ACC112 (cell line): Measurements from ENCODE around the gene NAV2.

ENCODE experiments used
- H2AFZ ChIP-seq: fragments of 200-600 bp; sonication (generic); one replicate; pipeline ENCODE4 v1.6.0; 2017; ENCODE audit warnings: antibody characterized with exemption, low read length; ENCODE audit not compliant: unreplicated experiment
- H3K27ac ChIP-seq: fragments of 200-600 bp; sonication (generic); 2 replicates; pipeline ENCODE4 v1.5.1; 2014; ENCODE audit warnings: low read depth, mild to moderate bottlenecking, antibody characterized with exemption, low read length, moderate library complexity
- H3K27me3 ChIP-seq: fragments of 200-600 bp; sonication (generic); 2 replicates; pipeline ENCODE4 v1.6.1; 2014; ENCODE audit warnings: mild to moderate bottlenecking, antibody characterized with exemption, low read length, moderate library complexity, mixed read lengths; ENCODE audit not compliant: insufficient read depth
- H3K36me3 ChIP-seq: fragments of 200-600 bp; sonication (generic); 2 replicates; pipeline ENCODE4 v1.6.1; 2016; ENCODE audit warnings: mild to moderate bottlenecking, antibody characterized with exemption, low read length, moderate library complexity, mixed read lengths; ENCODE audit not compliant: insufficient read depth
- H3K4me1 ChIP-seq: fragments of 200-600 bp; sonication (generic); one replicate; pipeline ENCODE4 v1.6.1; 2016; ENCODE audit warnings: low read length, mixed read lengths; ENCODE audit not compliant: insufficient read depth, unreplicated experiment, control insufficient read depth
- H3K4me3 ChIP-seq: fragments of 200-600 bp; sonication (generic); 2 replicates; pipeline ENCODE4 v1.5.1; 2014; ENCODE audit warnings: mild to moderate bottlenecking, low read depth, low read length
- H3K79me2 ChIP-seq: fragments of 200-600 bp; sonication (generic); one replicate; pipeline ENCODE4 v1.6.0; 2016; ENCODE audit warnings: low read length; ENCODE audit not compliant: control insufficient read depth, unreplicated experiment, insufficient read depth

Gene NAV2

DNA sequence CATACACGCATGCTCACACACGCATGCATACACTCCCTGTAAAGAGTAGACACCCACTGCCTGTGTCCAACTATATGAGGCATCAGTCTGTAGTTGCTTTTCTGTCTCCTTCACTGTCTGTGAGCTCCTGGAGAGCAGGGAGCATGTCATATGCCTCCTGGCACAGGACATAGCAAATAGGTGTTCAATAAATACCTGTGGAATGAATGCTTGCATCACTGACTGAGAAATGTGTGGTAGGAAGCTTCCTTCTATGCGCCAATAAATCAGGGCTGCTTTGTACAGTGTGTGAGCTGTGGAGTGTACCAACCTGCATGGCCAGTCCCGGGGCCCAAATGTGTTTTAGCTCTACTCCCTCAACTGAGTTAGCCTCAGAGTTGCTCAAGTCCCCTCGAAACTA, 37.2 kb upstream of the NAV2 start:
- H3K79me2 ChIP-seq = peaks cover 12% of the 10 kb centered on the region
- no peaks in the 10 kb centered on the region for H3K36me3 ChIP-seq
- no peak overlapping the region for H3K4me3 ChIP-seq
- H2AFZ ChIP-seq = no peak overlapping the region
- no peak overlapping the region for H3K27ac ChIP-seq
- no peaks in the 10 kb centered on the region for H3K27me3 ChIP-seq
- H3K4me1 ChIP-seq = peaks cover 38% of the 10 kb centered on the region

DNA sequence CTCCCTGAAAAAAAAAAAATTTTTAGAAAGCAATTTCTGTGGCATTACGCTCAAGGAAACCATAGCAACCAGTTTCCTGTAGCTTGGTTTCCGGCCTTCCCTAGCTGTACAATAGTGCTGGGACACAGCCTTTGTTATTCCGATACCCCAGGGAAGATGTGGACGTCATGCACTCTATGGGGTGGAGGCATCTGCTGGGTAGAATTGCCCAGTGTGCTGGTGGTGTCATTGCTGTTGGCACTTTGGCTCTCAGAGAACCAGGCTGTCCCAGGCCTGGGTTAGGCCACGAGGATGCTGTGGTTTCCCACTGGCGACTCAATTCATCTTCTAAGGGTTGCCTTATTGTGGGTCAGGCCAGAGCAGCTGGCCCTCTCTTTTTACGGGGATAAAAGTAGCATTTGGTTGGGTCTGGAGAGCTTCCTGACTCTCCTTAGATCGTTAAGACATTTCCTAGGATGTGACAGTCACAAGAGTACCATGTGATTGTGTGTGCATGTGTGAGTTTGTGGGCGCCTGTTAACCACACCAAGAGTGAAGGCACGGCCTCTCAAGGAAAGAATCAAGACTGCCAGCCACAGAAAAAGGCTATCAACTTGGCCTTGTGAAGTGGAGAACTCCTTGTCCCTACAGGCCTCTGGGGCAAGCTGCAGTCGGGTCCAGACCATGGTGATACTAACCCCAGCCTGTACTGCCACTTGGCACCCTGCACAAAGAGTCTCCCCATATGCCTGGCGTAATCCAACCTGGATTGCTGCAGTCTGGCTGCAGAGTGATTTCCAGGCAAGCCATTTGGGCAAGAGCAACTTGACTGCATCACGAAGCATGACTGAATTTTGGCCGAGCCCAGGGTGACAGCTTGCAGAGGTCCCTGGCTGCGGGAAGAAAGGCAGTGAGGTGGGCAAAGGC, 35.9 kb upstream of the NAV2 start:
- Histone ChIP-seq H3K27ac (no peak overlapping the region), H3K4me3 (no peak overlapping the region), H2AFZ (no peak overlapping the region), H3K36me3 (no peaks in the 10 kb centered on the region), H3K27me3 (no peaks in the 10 kb centered on the region), H3K4me1 (peaks cover 46% of the 10 kb centered on the region), H3K79me2 (peaks cover 20% of the 10 kb centered on the region)

DNA sequence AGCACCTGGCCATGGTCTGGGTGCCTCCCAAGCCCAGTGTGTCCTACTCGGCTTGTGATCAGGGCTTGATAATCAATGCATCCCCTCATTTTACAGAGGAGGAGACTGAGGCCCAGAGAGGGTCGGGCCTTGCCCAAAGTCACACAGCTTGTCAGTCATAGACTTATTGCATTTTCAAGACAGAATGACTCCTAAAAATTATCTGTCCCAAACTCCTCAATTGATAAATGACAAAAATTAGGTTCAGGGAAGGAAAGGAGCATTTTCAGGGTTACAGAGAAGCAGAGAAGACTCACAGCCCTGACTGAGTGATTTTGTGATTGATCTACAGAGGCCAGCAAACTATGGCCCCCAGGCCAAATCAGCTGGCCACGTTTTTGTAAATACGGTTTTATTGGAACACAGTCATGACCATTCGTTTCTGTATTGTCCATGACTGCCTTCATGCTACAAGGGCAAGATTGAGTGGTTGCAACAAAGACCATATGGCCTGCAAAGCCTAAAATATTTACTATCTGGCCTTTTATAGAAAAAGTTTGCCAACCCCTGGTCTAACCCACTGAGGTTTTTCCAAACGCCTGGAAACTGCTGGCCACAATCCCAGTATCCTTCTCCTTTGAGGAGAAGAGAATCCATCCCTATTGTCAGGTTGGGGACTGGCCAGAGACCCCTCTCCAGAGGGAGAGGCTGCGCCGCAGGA, 35.1 kb upstream of the NAV2 start:
- H3K4me3 ChIP-seq = no peak overlapping the region
- no peak overlapping the region for H2AFZ ChIP-seq
- H3K36me3 ChIP-seq = no peaks in the 10 kb centered on the region
- H3K27me3 ChIP-seq = no peaks in the 10 kb centered on the region
- peaks cover 44% of the 10 kb centered on the region for H3K4me1 ChIP-seq
- peaks cover 27% of the 10 kb centered on the region for H3K79me2 ChIP-seq
- H3K27ac ChIP-seq = no peak overlapping the region

DNA sequence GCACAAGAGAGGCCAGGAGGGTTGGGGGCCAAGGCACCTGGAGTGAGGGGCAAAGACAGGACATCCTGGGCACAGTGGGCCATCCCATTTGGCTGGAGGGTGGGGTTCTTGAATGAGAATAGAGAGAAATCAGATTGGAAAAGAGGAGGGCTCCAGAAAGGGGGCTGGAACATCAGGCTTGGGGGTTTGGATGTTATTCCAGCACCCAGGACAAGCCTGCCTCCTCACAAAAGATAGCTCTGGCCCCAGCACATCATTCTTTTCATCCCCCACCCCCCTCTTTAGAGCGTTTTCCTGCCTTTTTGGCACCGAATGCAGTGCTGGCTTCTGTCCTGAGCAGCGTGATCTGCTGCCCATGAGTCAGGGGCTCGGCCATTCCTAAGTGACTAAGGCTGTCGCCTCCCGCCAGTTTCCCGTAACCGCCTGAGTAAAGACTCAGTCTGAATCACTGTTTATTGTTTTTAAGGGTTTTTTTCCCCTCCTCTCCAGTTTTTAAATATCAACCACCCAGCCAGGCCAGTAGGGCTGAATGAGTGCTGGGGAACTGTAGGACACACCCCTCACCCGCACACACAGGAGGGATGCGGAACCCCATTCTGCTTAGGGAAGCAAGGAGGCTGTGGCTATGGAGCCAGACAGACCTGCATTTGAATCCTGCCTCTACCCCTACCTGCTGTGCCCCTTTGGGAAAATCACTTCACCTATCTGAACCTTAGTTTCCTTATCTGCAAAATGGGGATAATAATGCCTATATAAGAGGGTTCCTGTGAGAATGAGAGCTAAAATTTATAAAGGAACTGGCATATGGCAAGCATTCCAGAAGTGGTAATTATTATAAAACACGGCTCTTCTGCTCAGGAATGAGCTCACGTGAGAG, 32.4 kb upstream of the NAV2 start:
- Histone ChIP-seq H3K4me3 (peak overlapping the region; percentile 26; the same call in 1 of the 2 replicates), H3K36me3 (no peaks in the 10 kb centered on the region), H3K4me1 (peaks cover 51% of the 10 kb centered on the region), H2AFZ (no peak overlapping the region), H3K27ac (peak overlapping the region; percentile 83), H3K27me3 (no peaks in the 10 kb centered on the region), H3K79me2 (peaks cover 43% of the 10 kb centered on the region)

DNA sequence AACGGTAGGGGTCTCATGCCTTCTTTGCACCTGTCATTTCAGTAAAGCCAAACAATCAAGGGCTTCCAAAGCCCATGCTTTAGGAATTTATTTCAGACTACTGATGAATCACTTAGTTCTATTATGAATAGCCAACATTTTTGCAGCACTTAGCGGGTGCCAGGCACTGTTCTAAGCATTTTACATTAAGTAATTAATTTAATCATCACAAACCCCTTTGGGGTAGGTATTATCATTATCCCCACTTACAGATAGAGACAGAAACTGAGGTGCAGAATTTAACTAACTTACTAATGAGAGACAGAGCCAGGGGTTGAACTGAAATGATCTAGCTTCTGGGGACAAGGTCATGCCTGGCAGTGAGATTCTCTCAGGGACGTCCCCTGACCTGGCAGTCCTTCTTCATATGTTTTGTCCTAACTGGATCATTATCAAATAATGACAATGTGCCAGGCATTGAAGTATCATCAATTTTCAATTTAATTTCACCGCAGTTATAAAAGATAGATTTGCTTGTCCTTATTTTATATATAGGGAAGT, 31.7 kb upstream of the NAV2 start:
- H3K4me1 ChIP-seq = peaks cover 51% of the 10 kb centered on the region
- peak overlapping the region; percentile 83 for H3K27ac ChIP-seq
- peak overlapping the region; percentile 26; the same call in 1 of the 2 replicates for H3K4me3 ChIP-seq
- peaks cover 49% of the 10 kb centered on the region for H3K79me2 ChIP-seq
- no peak overlapping the region for H2AFZ ChIP-seq
- H3K36me3 ChIP-seq = no peaks in the 10 kb centered on the region
- no peaks in the 10 kb centered on the region for H3K27me3 ChIP-seq

DNA sequence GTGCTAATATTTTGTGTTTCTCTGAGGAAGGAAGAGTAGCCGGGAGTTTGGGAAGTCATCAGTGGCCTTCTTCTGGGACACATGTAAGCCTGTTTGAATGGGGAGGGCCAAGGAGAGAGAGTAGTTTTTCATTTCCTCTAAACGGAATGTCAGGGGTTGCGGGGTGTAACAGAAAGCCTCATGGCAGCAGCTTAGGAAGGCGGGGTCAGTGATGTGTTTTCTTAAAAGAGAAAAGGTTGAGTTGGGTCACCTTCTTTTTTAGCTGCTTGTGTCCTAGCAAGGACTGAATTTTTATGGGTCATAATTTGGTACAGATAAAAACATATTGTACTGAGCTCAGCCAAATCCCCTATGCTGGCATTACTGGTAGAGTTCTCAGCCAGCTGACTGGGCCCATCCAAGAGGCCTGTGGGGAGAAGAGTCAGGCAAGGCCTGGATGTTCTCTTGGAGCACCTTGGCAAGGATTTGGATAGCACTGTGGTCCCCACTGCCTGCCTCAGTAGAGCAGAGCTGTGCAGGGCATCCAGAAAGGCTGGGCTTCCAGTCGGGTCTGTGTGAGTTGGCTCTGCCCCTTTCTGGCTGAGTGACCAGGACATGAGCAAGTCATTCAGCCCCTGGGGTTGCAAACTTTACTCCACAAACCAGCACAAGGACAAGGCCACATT, 29.4 kb upstream of the NAV2 start:
- Histone ChIP-seq H3K4me3 (no peak overlapping the region), H3K4me1 (peaks cover 51% of the 10 kb centered on the region), H3K79me2 (peaks cover 47% of the 10 kb centered on the region), H3K27me3 (no peaks in the 10 kb centered on the region), H3K27ac (peak overlapping the region; percentile 48), H3K36me3 (no peaks in the 10 kb centered on the region), H2AFZ (peak overlapping the region; percentile 18)

DNA sequence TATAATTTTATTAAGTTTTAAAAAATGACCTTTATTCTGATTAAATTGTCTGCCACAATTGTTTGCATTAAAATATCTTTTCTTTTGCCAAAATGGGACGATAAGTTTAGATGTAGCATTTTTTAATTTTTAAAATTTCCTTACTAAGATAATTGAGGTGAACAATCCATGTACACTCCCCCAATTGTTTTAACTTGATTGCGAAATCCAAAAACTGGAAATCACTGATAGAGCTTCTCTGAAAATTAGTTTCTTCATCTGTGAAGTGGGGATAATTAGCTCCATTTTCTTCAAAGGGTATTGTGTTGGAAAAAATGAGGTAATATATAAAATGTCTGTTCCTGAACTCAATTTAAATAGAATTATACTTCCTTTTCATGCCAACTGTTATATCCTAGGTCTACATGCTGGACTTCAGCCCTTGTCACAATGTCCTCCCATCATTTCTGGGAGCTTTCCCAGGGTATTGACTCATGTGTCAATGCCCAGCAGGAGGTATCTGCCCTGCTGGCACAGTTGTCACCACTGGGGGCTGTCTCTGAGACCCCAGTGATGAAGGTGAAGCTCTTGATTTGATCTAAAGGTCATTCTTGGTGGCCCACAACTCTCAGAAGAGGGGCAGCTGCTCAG, 28.7 kb upstream of the NAV2 start:
- Histone ChIP-seq H3K27me3 (no peaks in the 10 kb centered on the region), H3K36me3 (no peaks in the 10 kb centered on the region), H2AFZ (no peak overlapping the region), H3K4me1 (peaks cover 51% of the 10 kb centered on the region), H3K79me2 (peaks cover 47% of the 10 kb centered on the region), H3K4me3 (no peak overlapping the region), H3K27ac (peak overlapping the region; percentile 48)

DNA sequence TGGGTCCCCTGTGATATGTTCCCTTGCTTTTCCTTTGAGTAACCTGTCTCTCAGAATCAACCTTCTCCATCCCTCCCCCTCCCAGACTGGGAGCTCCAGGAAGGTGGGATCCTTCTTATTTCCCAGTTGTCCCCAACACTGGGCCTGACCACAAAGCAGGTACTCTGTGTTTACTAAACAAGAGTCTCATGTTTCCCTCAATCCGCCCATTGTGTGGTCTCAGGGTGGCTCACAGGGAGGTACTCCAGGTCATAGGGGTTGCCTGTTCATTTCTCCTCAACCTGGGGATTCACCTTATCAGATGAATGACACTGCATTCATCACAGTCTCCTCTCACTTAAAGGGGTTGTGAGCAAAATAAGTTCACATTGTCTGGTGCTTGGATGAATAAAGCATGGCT, 26.4 kb upstream of the NAV2 start:
- Histone ChIP-seq H3K27me3 (no peaks in the 10 kb centered on the region), H3K4me3 (no peak overlapping the region)

DNA sequence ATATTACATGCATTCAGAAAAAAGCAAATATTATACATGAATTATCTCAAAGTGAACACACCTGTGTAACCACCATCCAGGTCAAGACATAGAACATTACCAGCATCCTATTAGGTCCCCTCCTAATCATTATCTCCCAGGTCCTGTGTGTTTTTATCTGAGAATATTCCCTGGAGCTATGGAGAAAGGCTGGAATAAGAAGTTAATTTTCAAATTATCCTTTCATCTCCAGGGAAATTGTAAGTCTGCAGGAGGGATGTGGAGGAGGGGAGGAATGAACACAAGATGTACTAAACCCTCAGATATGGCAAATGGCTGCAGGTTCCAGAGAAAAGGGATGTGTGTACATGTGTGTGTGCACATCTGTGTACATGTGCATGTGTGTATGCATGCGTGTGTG, 25.2 kb upstream of the NAV2 start:
- no peak overlapping the region for H3K4me3 ChIP-seq
- H3K27ac ChIP-seq = no peak overlapping the region
- no peak overlapping the region for H2AFZ ChIP-seq
- H3K27me3 ChIP-seq = no peaks in the 10 kb centered on the region
- peaks cover 35% of the 10 kb centered on the region for H3K79me2 ChIP-seq
- H3K4me1 ChIP-seq = peaks cover 22% of the 10 kb centered on the region
- no peaks in the 10 kb centered on the region for H3K36me3 ChIP-seq

More for the DNA sequence above, 26.4 kb upstream of the NAV2 start:
- H3K4me1 ChIP-seq = peaks cover 33% of the 10 kb centered on the region
- H2AFZ ChIP-seq = no peak overlapping the region
- H3K27ac ChIP-seq = no peak overlapping the region
- H3K79me2 ChIP-seq = peaks cover 46% of the 10 kb centered on the region
- H3K36me3 ChIP-seq = no peaks in the 10 kb centered on the region
